ENCODE data around the gene CRYGS. TPM values are rescaled to one million over a fixed set of nuclear protein-coding genes. Genes with fewer than 3 reads are reported as not detected.
A peak's percentile ranks its signal among the peaks of the same experiment; 100 is the strongest.

The CRYGS gene
- polyA plus RNA-seq (2011; rRNA removed) (2.5 and 2.6 TPM in 2 replicates), polyA plus RNA-seq (2017; fragmentation: RNase III; extraction: RNeasy Plus Mini Kit Qiagen cat#74134 plus additional on column Dnase treatment) (0.65 to 0.84 TPM (median 0.78 TPM) in 3 replicates), polyA minus RNA-seq (2011; rRNA and poly(A)+ RNA removed) (1.2 and 3.2 TPM in 2 replicates)
- 0.39 and 1.0 TPM in 2 replicates for polyA plus RNA-seq (2012; cell fraction: cytosol; rRNA removed)
- polyA plus RNA-seq (2012; cell fraction: nucleus; rRNA removed): 6.2 and 11.3 TPM in 2 replicates

DNA sequence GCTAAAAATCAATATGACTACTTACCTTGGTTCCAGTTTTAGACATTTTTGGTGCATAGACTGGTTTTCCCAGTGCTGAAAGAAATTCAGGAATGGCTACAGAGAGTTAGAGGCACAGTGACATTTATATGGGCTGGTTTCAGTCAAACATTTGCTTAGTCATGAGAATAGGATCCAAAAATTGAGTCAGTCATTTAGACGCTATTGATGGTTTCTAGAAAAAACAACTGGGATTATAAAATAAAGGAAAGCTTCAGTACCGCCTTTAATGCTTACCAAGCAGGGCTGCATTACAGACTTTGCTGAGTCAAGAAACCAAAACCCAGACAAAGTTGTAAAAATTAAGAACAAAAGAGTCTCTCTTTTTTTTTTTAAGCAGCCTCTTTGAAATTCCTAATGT, at the start of gene CRYGS:
Gene CRYGS (minus strand): TSS at position 100 of the 400 bp plus-strand sequence. CDS start 54 bp downstream, at position 46.
- Histone ChIP-seq H3K27ac (no peak within 1 kb of the TSS), H3K4me2 (no peak within 1 kb of the TSS), H3K9me3 (no peaks in the 10 kb centered on the region), H3K4me1 (no peaks in the 10 kb centered on the region), H3K4me3 (no peak within 1 kb of the TSS)
- CTCF ChIA-PET: interaction anchor here (1.2 to 1.4 kb wide), 2 partner anchors 73 to 285 kb away, joined by 3 to 4 read pairs; no protein-coding TSS in a partner anchor
- TF ChIP-seq, protein P1, sequence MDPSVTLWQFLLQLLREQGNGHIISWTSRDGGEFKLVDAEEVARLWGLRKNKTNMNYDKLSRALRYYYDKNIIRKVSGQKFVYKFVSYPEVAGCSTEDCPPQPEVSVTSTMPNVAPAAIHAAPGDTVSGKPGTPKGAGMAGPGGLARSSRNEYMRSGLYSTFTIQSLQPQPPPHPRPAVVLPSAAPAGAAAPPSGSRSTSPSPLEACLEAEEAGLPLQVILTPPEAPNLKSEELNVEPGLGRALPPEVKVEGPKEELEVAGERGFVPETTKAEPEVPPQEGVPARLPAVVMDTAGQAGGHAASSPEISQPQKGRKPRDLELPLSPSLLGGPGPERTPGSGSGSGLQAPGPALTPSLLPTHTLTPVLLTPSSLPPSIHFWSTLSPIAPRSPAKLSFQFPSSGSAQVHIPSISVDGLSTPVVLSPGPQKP (IDR thresholded peaks at IDR 0.05; ENCODE audit: low read depth, low read length): no peak
- TF ChIP-seq, protein P2, sequence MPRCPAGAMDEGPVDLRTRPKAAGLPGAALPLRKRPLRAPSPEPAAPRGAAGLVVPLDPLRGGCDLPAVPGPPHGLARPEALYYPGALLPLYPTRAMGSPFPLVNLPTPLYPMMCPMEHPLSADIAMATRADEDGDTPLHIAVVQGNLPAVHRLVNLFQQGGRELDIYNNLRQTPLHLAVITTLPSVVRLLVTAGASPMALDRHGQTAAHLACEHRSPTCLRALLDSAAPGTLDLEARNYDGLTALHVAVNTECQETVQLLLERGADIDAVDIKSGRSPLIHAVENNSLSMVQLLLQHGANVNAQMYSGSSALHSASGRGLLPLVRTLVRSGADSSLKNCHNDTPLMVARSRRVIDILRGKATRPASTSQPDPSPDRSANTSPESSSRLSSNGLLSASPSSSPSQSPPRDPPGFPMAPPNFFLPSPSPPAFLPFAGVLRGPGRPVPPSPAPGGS (IDR thresholded peaks at IDR 0.05): no peak
- TF ChIP-seq RFX5 (IDR thresholded peaks at IDR 0.05) (no peak), NR3C1 (IDR thresholded peaks at IDR 0.05) (no peak), EHMT2 (IDR thresholded peaks at IDR 0.05; ENCODE audit: low read depth) (no peak), FOSB (CRISPR knock-in tag; IDR thresholded peaks at IDR 0.05) (no peak)
- TF ChIP-seq, protein P3, sequence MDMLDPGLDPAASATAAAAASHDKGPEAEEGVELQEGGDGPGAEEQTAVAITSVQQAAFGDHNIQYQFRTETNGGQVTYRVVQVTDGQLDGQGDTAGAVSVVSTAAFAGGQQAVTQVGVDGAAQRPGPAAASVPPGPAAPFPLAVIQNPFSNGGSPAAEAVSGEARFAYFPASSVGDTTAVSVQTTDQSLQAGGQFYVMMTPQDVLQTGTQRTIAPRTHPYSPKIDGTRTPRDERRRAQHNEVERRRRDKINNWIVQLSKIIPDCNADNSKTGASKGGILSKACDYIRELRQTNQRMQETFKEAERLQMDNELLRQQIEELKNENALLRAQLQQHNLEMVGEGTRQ (IDR thresholded peaks at IDR 0.05): no peak
- POLR2A ChIA-PET: no interaction called here
- FAIRE-seq (no peak), DNase-seq (ENCODE audit: low read depth in 1 of 2, low spot score in 1 of 2) (no peak), ATAC-seq (no peak)
- 96% methylated on average over 2 of the region's 2 CpGs for WGBS (ENCODE audit: missing lambda C conversion rate)

DNA sequence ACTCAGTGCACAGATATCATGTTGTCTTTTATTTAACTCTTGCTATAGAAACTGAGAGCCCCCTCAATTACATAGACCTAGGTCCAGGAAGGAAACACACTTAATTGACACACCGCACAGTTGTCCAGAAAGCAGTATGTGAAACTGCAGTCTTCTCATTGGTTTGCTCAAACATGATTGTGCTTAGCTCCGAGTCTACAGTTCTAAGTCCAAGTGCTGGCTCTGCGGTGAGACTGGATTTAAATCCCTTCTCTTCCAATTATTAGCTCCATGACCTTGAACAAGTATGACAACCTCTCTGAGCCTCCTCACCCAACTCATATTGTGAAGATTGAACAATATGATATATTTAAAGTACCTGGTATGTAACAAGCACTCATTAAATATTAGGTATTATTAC, 49.7 kb upstream of the CRYGS start:
- TF ChIP-seq CHD2 (IDR thresholded peaks at IDR 0.05; ENCODE audit: low read length, partially characterized antibody) (no peak), CBX2 (IDR thresholded peaks at IDR 0.05; ENCODE audit: borderline replicate concordance, low read depth) (no peak)
- POLR2A ChIA-PET: no interaction called here
- H3K4me3 ChIP-seq: no peak overlapping the region
- FAIRE-seq (no peak), ATAC-seq (no peak), DNase-seq (ENCODE audit: low read depth in 1 of 2, low spot score in 1 of 2) (no peak)
- no peak overlapping the region for H3K27ac ChIP-seq
- H3K4me1 ChIP-seq: peaks cover 28% of the 10 kb centered on the region
- H3K9me3 ChIP-seq: no peaks in the 10 kb centered on the region
- CTCF ChIA-PET: interaction anchor here (0.8 to 7.4 kb wide), 4 partner anchors 9 to 22 kb away, joined by 3 to 62 read pairs (median 4); partner anchors contain the start of gene AHSG
- no peak overlapping the region for H3K4me2 ChIP-seq
- 95% methylated on average over 3 of the region's 3 CpGs for WGBS (ENCODE audit: missing lambda C conversion rate)

DNA sequence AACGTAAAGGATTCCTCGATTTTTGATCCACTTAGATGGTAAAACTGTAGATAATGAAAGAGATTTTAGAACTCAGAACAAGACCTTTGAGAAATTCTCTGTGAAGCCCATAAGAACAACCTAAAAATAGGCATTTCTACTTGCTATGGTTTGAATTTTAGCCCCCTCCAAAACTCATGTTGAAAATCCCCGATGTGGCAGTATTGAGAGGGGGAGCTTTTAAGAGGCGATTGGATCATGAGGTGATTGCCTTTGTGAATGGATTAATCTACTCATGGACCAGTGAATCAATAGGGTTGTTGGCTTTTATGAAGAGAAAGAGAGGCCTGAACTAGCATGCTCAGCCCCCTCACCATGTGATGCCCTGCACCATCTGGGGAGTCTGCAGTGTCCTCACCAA, 48.5 kb upstream of the CRYGS start:
- TF ChIP-seq ESRRA (IDR thresholded peaks at IDR 0.05; ENCODE audit: borderline replicate concordance, low read length): no peak
- TF ChIP-seq MAFK (IDR thresholded peaks at IDR 0.05; ENCODE audit: partially characterized antibody): peak; percentile 16
- ChIA-PET POLR2A (no interaction called here), CTCF (interaction anchor here (1.1 to 7.4 kb wide), 3 partner anchors 20 to 229 kb away, joined by 3 to 62 read pairs (median 7); partner anchors contain the start of gene AHSG)
- Histone ChIP-seq H3K9me3 (no peaks in the 10 kb centered on the region), H3K27ac (no peak overlapping the region), H3K4me3 (no peak overlapping the region), H3K4me1 (peaks cover 26% of the 10 kb centered on the region), H3K4me2 (no peak overlapping the region)
- FAIRE-seq (no peak), DNase-seq (ENCODE audit: low read depth in 1 of 2, low spot score in 1 of 2) (no peak), ATAC-seq (no peak)
- WGBS (ENCODE audit: missing lambda C conversion rate): 90% methylated on average over 4 of the region's 4 CpGs

DNA sequence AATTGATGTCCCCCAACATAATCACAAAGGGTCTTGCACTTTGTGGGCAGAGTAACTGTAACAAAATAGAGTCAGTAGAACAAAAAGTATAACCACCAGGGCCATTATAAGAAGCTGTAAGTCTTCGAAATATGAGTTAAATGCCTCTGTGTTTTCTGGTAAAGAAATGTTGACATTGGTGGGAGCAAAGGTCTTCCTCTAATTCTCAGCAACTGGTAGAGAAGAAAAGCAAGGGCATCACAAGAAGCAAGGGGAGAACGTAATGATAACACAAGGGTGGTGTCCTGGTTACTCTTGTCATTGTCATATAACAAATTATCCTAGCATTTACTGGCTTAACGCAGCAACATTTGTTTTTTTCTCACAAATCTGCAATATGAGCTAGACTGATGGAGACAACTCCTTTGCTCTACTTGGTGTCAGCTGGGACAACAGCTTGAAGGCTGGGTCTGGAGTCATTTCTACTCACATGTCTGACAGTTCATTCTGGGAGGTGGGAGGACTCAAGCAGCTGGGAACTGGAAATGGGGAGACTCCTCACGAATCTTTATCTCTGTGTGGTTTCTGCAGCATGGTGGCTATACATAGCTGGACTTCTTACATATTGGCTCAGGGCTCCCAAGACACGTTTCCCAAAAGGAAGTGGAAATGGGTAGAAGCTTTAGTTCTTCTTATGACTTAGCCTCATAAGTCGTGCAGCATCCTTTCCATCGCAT, 46.6 kb upstream of the CRYGS start:
- no peak for FAIRE-seq
- no peak overlapping the region for H3K4me3 ChIP-seq
- no peak for DNase-seq (ENCODE audit: low read depth in 1 of 2, low spot score in 1 of 2)
- H3K4me2 ChIP-seq: peak overlapping the region; percentile 58
- CTCF ChIA-PET: interaction anchor here (1.1 to 7.4 kb wide), 4 partner anchors 9 to 231 kb away, joined by 3 to 62 read pairs (median 5); no protein-coding TSS in a partner anchor
- peaks cover 26% of the 10 kb centered on the region for H3K4me1 ChIP-seq
- no peaks in the 10 kb centered on the region for H3K9me3 ChIP-seq
- POLR2A ChIA-PET: interaction anchor here (1.5 kb wide), 1 partner anchor 9 kb away, joined by 3 read pairs; no protein-coding TSS in a partner anchor
- peak overlapping the region in 1 of 2 experiments; percentile 39; a peak in 2 of 6 replicates for H3K27ac ChIP-seq
- no peak for ATAC-seq
- WGBS (ENCODE audit: missing lambda C conversion rate): 73% methylated on average over 7 of the region's 7 CpGs
- TF ChIP-seq SREBF2 (IDR thresholded peaks at IDR 0.05): no peak
- TF ChIP-seq, protein P4, sequence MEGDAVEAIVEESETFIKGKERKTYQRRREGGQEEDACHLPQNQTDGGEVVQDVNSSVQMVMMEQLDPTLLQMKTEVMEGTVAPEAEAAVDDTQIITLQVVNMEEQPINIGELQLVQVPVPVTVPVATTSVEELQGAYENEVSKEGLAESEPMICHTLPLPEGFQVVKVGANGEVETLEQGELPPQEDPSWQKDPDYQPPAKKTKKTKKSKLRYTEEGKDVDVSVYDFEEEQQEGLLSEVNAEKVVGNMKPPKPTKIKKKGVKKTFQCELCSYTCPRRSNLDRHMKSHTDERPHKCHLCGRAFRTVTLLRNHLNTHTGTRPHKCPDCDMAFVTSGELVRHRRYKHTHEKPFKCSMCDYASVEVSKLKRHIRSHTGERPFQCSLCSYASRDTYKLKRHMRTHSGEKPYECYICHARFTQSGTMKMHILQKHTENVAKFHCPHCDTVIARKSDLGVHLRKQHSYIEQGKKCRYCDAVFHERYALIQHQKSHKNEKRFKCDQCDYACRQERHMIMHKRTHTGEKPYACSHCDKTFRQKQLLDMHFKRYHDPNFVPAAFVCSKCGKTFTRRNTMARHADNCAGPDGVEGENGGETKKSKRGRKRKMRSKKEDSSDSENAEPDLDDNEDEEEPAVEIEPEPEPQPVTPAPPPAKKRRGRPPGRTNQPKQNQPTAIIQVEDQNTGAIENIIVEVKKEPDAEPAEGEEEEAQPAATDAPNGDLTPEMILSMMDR (IDR thresholded peaks at IDR 0.05): no peak
- no peak for TF ChIP-seq HEYL (CRISPR knock-in tag; IDR thresholded peaks at IDR 0.05)
- no peak for TF ChIP-seq RAD21 (conservative IDR thresholded peaks at IDR 0.05 in 1 of 2, IDR thresholded peaks at IDR 0.05 in 1 of 2)
- TF ChIP-seq CHD4 (IDR thresholded peaks at IDR 0.05; ENCODE audit: borderline replicate concordance): no peak
- no peak for TF ChIP-seq HOXA7 (CRISPR knock-in tag; IDR thresholded peaks at IDR 0.05)
- TF ChIP-seq MAZ (IDR thresholded peaks at IDR 0.05; ENCODE audit: borderline replicate concordance, low read depth, low read length): no peak
- TF ChIP-seq, protein P5, sequence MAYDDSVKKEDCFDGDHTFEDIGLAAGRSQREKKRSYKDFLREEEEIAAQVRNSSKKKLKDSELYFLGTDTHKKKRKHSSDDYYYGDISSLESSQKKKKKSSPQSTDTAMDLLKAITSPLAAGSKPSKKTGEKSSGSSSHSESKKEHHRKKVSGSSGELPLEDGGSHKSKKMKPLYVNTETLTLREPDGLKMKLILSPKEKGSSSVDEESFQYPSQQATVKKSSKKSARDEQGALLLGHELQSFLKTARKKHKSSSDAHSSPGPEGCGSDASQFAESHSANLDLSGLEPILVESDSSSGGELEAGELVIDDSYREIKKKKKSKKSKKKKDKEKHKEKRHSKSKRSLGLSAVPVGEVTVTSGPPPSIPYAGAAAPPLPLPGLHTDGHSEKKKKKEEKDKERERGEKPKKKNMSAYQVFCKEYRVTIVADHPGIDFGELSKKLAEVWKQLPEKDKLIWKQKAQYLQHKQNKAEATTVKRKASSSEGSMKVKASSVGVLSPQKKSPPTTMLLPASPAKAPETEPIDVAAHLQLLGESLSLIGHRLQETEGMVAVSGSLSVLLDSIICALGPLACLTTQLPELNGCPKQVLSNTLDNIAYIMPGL (CRISPR knock-in tag; IDR thresholded peaks at IDR 0.05; ENCODE audit: borderline replicate concordance): no peak
- TF ChIP-seq SMC3 (IDR thresholded peaks at IDR 0.05): no peak
- TF ChIP-seq CEBPB (IDR thresholded peaks at IDR 0.05): no peak

Measured in A549 (cell line).